PC-3 (cell line): ENCODE results near the gene PPHLN1. TPM values are rescaled to one million over a fixed set of nuclear protein-coding genes. Genes with fewer than 3 reads are reported as not detected.
"Not testable (repeated sequence)": the region's sequence is repeated elsewhere in the genome, so short reads cannot be mapped to it uniquely, and the experiment has no call there.

Source experiments
- ATAC-seq: fragments of 200-7000 bp; cut with Tn5 transposase; 2 replicates; pipeline ENCODE4 v1.9.1; 2020; ENCODE audit warnings: mild to moderate bottlenecking, moderate library complexity
- BruUV-seq: library from RNA; stranded (reverse); fragments of 400-500 nt; replicated peaks from 2 replicates; lab custom pipeline; 2021; lab: Mats Ljungman, UMichigan
- CTCF ChIA-PET: fragments of 300-600 bp; sonication (Branson Sonifier 250); formaldehyde crosslinking; loops from one replicate; lab custom pipeline; 2022; ENCODE audit warnings: antibody characterized with exemption; lab: Charles Lee
- POLR2A ChIA-PET: fragments of 300-600 bp; sonication (Branson Sonifier 250); formaldehyde crosslinking; loops from one replicate; lab custom pipeline; 2022; ENCODE audit warnings: antibody characterized with exemption; ENCODE audit not compliant: unreplicated experiment; lab: Charles Lee
- DNase-seq: peaks from one replicate; pipeline ENCODE4 v3.0.0-alpha.2; 2015
- H2AFZ ChIP-seq: fragments of 300-600 bp; sonication (generic); 2 replicates; pipeline ENCODE4 v1.6.0; 2016; ENCODE audit warnings: antibody characterized with exemption, low read length
- H3F3A ChIP-seq: fragments of 300-600 bp; sonication (generic); one replicate; pipeline ENCODE4 v1.6.0; 2017; ENCODE audit warnings: antibody characterized with exemption, low read length, control low read depth, mild to moderate bottlenecking; ENCODE audit not compliant: unreplicated experiment
- H3K27ac ChIP-seq: fragments of 300-600 bp; sonication (generic); 2 replicates; pipeline ENCODE4 v1.5.1; 2016; ENCODE audit warnings: mild to moderate bottlenecking, low read length
- H3K27me3 ChIP-seq: fragments of 300-600 bp; sonication (generic); 2 replicates; pipeline ENCODE4 v1.6.1; 2016; ENCODE audit warnings: low read length, mixed read lengths
- H3K36me3 ChIP-seq: fragments of 300-600 bp; sonication (generic); 2 replicates; pipeline ENCODE4 v1.6.1; 2016; ENCODE audit warnings: low read depth, mixed run types, low read length, mixed read lengths
- H3K4me1 ChIP-seq: fragments of 300-600 bp; sonication (generic); 2 replicates; pipeline ENCODE4 v1.5.1; 2016; ENCODE audit warnings: low read length; ENCODE audit not compliant: insufficient read depth
- H3K4me2 ChIP-seq: fragments of 300-600 bp; sonication (generic); 2 replicates; pipeline ENCODE4 v1.6.0; 2016; ENCODE audit warnings: low read length
- H3K4me3 ChIP-seq: fragments of 300-600 bp; sonication (generic); 2 replicates; pipeline ENCODE4 v1.5.1; 2016; ENCODE audit warnings: mild to moderate bottlenecking, low read length, mixed read lengths
- H3K79me2 ChIP-seq: fragments of 300-600 bp; sonication (generic); 2 replicates; pipeline ENCODE4 v1.6.1; 2017; ENCODE audit warnings: low read length, mixed read lengths
- H3K9ac ChIP-seq: fragments of 300-600 bp; sonication (generic); 2 replicates; pipeline ENCODE4 v1.6.0; 2016; ENCODE audit warnings: mild to moderate bottlenecking, low read length
- H3K9me2 ChIP-seq: fragments of 300-600 bp; sonication (generic); replicated peaks from 2 replicates; pipeline ENCODE4 v1.6.1; 2016; ENCODE audit warnings: mixed run types, low read length, mixed read lengths
- H3K9me3 ChIP-seq: fragments of 300-600 bp; sonication (generic); 2 replicates; pipeline ENCODE4 v1.6.1; 2016; ENCODE audit warnings: low read length, mixed read lengths
- H4K20me1 ChIP-seq: fragments of 300-600 bp; sonication (generic); 2 replicates; pipeline ENCODE4 v1.6.1; 2016; ENCODE audit warnings: low read length, mixed read lengths
- EZH2 ChIP-seq: fragments of 300-600 bp; sonication (generic); IDR thresholded peaks from one replicate; pipeline ENCODE4 v1.6.1; 2017; ENCODE audit warnings: antibody characterized with exemption, mild to moderate bottlenecking, low read length; ENCODE audit not compliant: unreplicated experiment
- EZH2phosphoT487 ChIP-seq: fragments of 300-600 bp; sonication (generic); IDR thresholded peaks from 2 replicates; pipeline ENCODE4 v1.6.1; 2018; ENCODE audit warnings: mild to moderate bottlenecking, antibody characterized with exemption, low read length, borderline replicate concordance
- intact Hi-C: fragments of 100-400 bp; cut with micrococcal nuclease; formaldehyde crosslinking; loops from 2 replicates; pipeline ENCODE4 v1.9.0; 2023
- total RNA-seq: library from RNA; depleted of rRNA; stranded (reverse); fragments of >200 nt; gene quantifications from 2 replicates; pipeline ENCODE4 v1.2.3, GENCODE V29; 2014
- TF ChIP-seq, protein P1 (sequence below): fragments of 300-600 bp; sonication (generic); conservative IDR thresholded peaks from 2 replicates; pipeline ENCODE4 v1.5.1; 2017; ENCODE audit warnings: antibody characterized with exemption, low read depth, mild to moderate bottlenecking, low read length

The PPHLN1 gene
- total RNA-seq, 1 experiment from 2014 or later: 82.0 TPM

DNA sequence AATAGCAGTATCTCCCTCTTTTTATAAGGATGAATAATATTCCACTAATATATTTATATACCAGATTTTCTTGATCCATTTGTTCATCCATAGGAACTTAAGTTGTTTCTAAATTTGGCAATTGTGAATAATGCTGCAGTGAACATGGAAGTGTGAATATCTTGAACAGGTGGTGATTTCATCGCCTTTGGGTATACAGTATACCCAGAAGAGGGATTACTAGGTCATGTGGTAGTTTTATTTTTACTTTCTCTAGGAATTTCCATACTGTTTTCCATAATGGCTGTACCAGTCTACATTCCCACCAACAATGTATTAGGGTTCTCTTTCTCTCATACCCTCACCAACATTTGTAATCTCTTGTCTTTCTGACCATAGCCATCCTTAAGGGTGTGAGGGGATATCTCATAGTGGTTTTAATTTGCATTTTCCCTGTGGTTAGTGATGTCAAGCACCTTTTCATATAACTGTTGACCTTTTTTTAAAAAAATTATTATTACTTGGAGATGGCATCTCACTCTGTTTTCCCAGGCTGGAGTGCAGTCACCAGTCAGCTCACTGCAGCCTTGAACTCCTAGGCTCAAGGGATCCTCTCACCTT lies 20.5 kb downstream of the PPHLN1 start:
- intact Hi-C loops: no loop called here
- Histone ChIP-seq H3K4me3 (no peak overlapping the region), H3K4me2 (no peak overlapping the region), H3F3A (no peaks in the 10 kb centered on the region), H3K4me1 (no peaks in the 10 kb centered on the region), H3K9ac (no peak overlapping the region), H3K27ac (no peak overlapping the region), H3K27me3 (no peaks in the 10 kb centered on the region), H3K9me3 (no peaks in the 10 kb centered on the region), H3K79me2 (peaks cover 57% of the 10 kb centered on the region), H2AFZ (no peak overlapping the region), H3K9me2 (no peaks in the 10 kb centered on the region), H4K20me1 (peaks cover 17% of the 10 kb centered on the region), H3K36me3 (peaks cover 4% of the 10 kb centered on the region; the same call in 1 of the 2 replicates)
- DNase-seq (no peak), ATAC-seq (no peak)
- CTCF ChIA-PET: no interaction called here
- TF ChIP-seq, protein P1, sequence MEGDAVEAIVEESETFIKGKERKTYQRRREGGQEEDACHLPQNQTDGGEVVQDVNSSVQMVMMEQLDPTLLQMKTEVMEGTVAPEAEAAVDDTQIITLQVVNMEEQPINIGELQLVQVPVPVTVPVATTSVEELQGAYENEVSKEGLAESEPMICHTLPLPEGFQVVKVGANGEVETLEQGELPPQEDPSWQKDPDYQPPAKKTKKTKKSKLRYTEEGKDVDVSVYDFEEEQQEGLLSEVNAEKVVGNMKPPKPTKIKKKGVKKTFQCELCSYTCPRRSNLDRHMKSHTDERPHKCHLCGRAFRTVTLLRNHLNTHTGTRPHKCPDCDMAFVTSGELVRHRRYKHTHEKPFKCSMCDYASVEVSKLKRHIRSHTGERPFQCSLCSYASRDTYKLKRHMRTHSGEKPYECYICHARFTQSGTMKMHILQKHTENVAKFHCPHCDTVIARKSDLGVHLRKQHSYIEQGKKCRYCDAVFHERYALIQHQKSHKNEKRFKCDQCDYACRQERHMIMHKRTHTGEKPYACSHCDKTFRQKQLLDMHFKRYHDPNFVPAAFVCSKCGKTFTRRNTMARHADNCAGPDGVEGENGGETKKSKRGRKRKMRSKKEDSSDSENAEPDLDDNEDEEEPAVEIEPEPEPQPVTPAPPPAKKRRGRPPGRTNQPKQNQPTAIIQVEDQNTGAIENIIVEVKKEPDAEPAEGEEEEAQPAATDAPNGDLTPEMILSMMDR: no peak
- no peak for TF ChIP-seq EZH2
- no peak for TF ChIP-seq EZH2phosphoT487
- no TSS peak for BruUV-seq
- POLR2A ChIA-PET: no interaction called here

DNA sequence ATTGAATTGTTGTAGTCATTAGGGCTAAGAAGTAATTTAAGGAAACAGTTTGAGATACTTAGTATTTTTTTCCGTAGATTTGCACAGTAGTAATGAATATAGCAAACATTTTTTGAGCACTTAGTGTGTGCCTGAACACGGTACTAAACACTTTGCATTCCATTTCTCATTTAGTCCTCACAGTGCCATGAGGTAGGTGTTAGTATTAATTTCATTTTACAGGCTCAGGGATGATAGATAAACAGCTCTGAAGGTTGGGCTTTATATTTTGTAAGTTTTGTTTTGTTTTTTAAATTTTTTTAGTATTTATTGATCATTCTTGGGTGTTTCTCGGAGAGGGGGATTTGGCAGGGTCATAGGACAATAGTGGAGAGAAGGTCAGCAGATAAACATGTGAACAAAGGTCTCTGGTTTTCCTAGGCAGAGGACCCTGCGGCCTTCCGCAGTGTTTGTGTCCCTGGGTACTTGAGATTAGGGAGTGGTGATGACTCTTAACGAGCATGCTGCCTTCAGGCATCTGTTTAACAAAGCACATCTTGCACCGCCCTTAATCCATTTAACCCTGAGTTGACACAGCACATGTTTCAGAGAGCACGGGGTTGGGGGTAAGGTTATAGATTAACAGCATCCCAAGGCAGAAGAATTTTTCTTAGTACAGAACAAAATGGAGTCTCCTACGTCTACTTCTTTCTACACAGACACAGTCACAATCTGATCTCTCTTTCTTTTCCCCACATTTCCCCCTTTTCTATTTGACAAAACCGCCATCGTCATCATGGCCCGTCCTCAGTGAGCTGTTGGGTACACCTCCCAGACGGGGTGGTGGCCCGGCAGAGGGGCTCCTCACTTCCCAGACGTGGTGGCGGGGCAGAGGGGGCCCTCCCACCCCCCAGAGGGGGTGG lies 23.4 kb downstream of the PPHLN1 start:
- H3K36me3 ChIP-seq, H3K4me1 ChIP-seq, ATAC-seq, H3K4me2 ChIP-seq, BruUV-seq, intact Hi-C loops, H3K9me2 ChIP-seq, DNase-seq, H4K20me1 ChIP-seq, POLR2A ChIA-PET, H3K4me3 ChIP-seq, H3K9me3 ChIP-seq, H3K9ac ChIP-seq, CTCF ChIA-PET, H3K27ac ChIP-seq, H3F3A ChIP-seq, H2AFZ ChIP-seq, H3K27me3 ChIP-seq: not testable (repeated sequence)
- H3K79me2 ChIP-seq: peaks cover 33% of the 10 kb centered on the region

DNA sequence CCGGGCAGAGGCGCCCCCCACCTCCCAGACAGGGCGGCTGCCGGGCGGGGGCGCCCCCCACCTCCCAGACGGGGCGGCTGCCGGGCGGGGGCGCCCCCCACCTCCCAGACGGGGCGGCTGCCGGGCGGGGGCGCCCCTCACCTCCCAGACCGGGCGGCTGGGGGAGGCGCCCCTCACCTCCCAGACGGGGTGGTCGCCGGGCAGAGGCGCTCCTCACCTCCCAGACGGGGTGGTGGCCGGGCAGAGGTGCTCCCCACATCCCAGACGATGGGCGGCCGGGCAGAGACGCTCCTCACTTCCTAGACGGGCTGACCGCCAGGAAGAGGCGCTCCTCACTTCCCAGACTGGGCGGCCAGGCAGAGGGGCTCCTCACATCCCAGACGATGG lies 24.0 kb downstream of the PPHLN1 start:
- H3K4me3 ChIP-seq, BruUV-seq, H3K9me2 ChIP-seq, H3F3A ChIP-seq, H3K27ac ChIP-seq, intact Hi-C loops, ATAC-seq, H2AFZ ChIP-seq, CTCF ChIA-PET, H4K20me1 ChIP-seq, POLR2A ChIA-PET, H3K4me2 ChIP-seq, H3K27me3 ChIP-seq, H3K36me3 ChIP-seq, H3K4me1 ChIP-seq, DNase-seq, H3K9me3 ChIP-seq, H3K9ac ChIP-seq: not testable (repeated sequence)
- H3K79me2 ChIP-seq: peaks cover 28% of the 10 kb centered on the region
